ENCODE results near the gene EFNB2. TPM values are rescaled to one million over a fixed set of nuclear protein-coding genes. Genes with fewer than 3 reads are reported as not detected.

Gene EFNB2
- total RNA-seq, 1 experiment from 2014 or later, result 16.9 TPM

DNA sequence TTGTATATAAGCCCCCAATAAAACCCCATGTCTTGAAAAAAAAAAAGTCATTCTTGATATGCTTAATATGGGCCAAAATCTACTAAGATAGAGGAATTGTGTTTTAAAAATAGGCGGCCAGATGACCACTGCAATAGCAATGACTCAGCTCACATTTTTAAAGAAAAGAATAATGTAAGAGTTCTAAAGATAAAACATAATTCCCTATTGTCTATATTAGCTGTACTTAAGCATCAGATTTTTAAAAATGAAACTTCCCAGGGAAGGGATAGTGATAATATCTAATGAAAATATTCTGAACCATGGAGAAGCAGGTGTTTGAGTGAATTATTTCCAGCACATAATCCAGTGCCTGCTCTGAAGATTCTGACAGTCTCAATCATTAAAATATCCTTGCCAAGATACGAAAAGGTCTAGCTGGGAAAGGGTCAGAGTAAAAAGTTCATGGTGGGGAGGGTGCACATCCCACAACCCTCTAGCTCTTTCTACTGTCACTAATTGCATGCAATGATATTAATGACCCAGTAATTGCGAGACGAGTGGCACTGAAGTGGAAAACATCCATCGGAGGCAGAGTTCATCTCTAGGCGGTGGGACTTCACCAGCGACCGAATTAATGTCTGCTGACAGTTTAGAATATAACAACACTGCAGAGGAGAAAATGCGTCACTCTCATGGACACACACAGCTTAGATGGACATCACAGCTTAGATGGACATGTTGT, 31.6 kb downstream of the EFNB2 start:
- Mint-ChIP-seq H3K9me3 (ENCODE audit: low read depth, unreplicated experiment) (no peaks in the 10 kb centered on the region), H3K4me3 (ENCODE audit: low read depth, unreplicated experiment) (no peak overlapping the region), H3K36me3 (ENCODE audit: insufficient read depth, unreplicated experiment) (peaks cover 5% of the 10 kb centered on the region), H3K27ac (ENCODE audit: unreplicated experiment) (no peak overlapping the region), H3K4me1 (ENCODE audit: low read depth, unreplicated experiment) (no peaks in the 10 kb centered on the region), H3K27me3 (ENCODE audit: unreplicated experiment) (no peaks in the 10 kb centered on the region)
- DNase-seq, result no peak
- TF ChIP-seq, protein P1, sequence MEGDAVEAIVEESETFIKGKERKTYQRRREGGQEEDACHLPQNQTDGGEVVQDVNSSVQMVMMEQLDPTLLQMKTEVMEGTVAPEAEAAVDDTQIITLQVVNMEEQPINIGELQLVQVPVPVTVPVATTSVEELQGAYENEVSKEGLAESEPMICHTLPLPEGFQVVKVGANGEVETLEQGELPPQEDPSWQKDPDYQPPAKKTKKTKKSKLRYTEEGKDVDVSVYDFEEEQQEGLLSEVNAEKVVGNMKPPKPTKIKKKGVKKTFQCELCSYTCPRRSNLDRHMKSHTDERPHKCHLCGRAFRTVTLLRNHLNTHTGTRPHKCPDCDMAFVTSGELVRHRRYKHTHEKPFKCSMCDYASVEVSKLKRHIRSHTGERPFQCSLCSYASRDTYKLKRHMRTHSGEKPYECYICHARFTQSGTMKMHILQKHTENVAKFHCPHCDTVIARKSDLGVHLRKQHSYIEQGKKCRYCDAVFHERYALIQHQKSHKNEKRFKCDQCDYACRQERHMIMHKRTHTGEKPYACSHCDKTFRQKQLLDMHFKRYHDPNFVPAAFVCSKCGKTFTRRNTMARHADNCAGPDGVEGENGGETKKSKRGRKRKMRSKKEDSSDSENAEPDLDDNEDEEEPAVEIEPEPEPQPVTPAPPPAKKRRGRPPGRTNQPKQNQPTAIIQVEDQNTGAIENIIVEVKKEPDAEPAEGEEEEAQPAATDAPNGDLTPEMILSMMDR (IDR thresholded peaks at IDR 0.05; ENCODE audit: unreplicated experiment), result no peak
- CTCF ChIA-PET, result no interaction called here
- intact Hi-C loops (cut with micrococcal nuclease; ENCODE audit: unreplicated experiment), result no loop called here
- BruUV-seq (replicated peaks), result no TSS peak

GRCh38 chr13:106503272-106503671, 32.2 kb downstream of the EFNB2 start:
- H3K4me3 Mint-ChIP-seq (ENCODE audit: low read depth, unreplicated experiment), result no peak overlapping the region
- no peak overlapping the region for H3K27ac Mint-ChIP-seq (ENCODE audit: unreplicated experiment)
- CTCF ChIA-PET, result no interaction called here
- intact Hi-C loops (cut with micrococcal nuclease; ENCODE audit: unreplicated experiment), result no loop called here
- H3K4me1 Mint-ChIP-seq (ENCODE audit: low read depth, unreplicated experiment), result no peaks in the 10 kb centered on the region
- H3K9me3 Mint-ChIP-seq (ENCODE audit: low read depth, unreplicated experiment), result no peaks in the 10 kb centered on the region
- H3K36me3 Mint-ChIP-seq (ENCODE audit: insufficient read depth, unreplicated experiment), result peaks cover 5% of the 10 kb centered on the region
- DNase-seq, result no peak
- H3K27me3 Mint-ChIP-seq (ENCODE audit: unreplicated experiment), result no peaks in the 10 kb centered on the region
- BruUV-seq (replicated peaks), result no TSS peak
- TF ChIP-seq, protein P1 (IDR thresholded peaks at IDR 0.05; ENCODE audit: unreplicated experiment), result no peak

DNA sequence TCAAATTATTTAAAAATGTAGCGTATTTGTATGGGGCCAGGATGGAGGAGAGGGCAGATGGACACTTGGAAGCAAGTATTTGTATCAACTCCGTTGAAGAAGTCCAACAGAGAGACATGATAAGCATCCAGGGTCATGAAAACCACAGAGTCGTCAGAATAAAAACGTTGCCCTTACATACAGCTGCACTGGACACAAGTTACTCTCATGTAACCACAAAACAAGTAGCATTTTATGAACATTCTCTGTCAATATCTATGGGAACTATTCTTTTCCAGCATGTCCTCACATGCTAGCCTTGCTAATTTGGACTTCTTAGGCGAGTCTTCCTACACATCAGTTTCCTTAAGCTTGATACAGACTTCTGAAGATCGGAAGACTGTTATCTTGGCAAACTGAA, 35.0 kb downstream of the EFNB2 start:
- Mint-ChIP-seq H3K27ac (ENCODE audit: unreplicated experiment) (no peak overlapping the region), H3K9me3 (ENCODE audit: low read depth, unreplicated experiment) (no peaks in the 10 kb centered on the region), H3K4me3 (ENCODE audit: low read depth, unreplicated experiment) (no peak overlapping the region), H3K36me3 (ENCODE audit: insufficient read depth, unreplicated experiment) (peaks cover 9% of the 10 kb centered on the region), H3K27me3 (ENCODE audit: unreplicated experiment) (no peaks in the 10 kb centered on the region), H3K4me1 (ENCODE audit: low read depth, unreplicated experiment) (no peaks in the 10 kb centered on the region)
- TF ChIP-seq, protein P1 (IDR thresholded peaks at IDR 0.05; ENCODE audit: unreplicated experiment), result no peak
- BruUV-seq (replicated peaks), result no TSS peak
- intact Hi-C loops (cut with micrococcal nuclease; ENCODE audit: unreplicated experiment), result no loop called here
- no peak for DNase-seq
- CTCF ChIA-PET, result no interaction called here

- CTCF ChIA-PET, result no interaction called here
- Mint-ChIP-seq H3K27me3 (ENCODE audit: unreplicated experiment) (no peaks in the 10 kb centered on the region), H3K9me3 (ENCODE audit: low read depth, unreplicated experiment) (no peaks in the 10 kb centered on the region), H3K4me1 (ENCODE audit: low read depth, unreplicated experiment) (no peaks in the 10 kb centered on the region), H3K27ac (ENCODE audit: unreplicated experiment) (no peak overlapping the region), H3K4me3 (ENCODE audit: low read depth, unreplicated experiment) (no peak overlapping the region), H3K36me3 (ENCODE audit: insufficient read depth, unreplicated experiment) (peaks cover 9% of the 10 kb centered on the region)
- intact Hi-C loops (cut with micrococcal nuclease; ENCODE audit: unreplicated experiment), result no loop called here
- no TSS peak for BruUV-seq (replicated peaks)
- no peak for DNase-seq
- TF ChIP-seq, protein P1 (IDR thresholded peaks at IDR 0.05; ENCODE audit: unreplicated experiment), result no peak
Observed at GRCh38 chr13:106499896-106500295, 35.6 kb downstream of the EFNB2 start.
